Stomach (tissue), 4 donors: ENCODE results near the gene GIPC2.

Experiments
- EP300 ChIP-seq: sonication (generic); formaldehyde crosslinking; IDR thresholded peaks from one replicate; pipeline ENCODE4 v1.6.1; 2017; ENCODE audit warnings: antibody characterized with exemption
- POLR2A ChIP-seq, 4 donors: fragments of 450-650 bp; IDR thresholded peaks; one replicate each; pipeline ENCODE4 v1.6.1; 2016; ENCODE audit warnings: antibody characterized with exemption in 4 of 4, control low read depth in 2 of 4, mild to moderate bottlenecking in 1 of 4, moderate library complexity in 1 of 4
- POLR2AphosphoS5 ChIP-seq, 3 donors: sonication (generic); formaldehyde crosslinking; IDR thresholded peaks; one replicate each; pipeline ENCODE4 v1.6.1; 2016; ENCODE audit warnings: antibody characterized with exemption in 3 of 3
- TF ChIP-seq, protein P1 (sequence below), 7 experiments: fragments of 450-650 bp in 4 of 7; fragments of 200-600 bp in 3 of 7; sonication (generic) in 3 of 7; IDR thresholded peaks; one replicate each; pipeline ENCODE4 v1.5.1; 2016 to 2019; ENCODE audit warnings: antibody characterized with exemption in 7 of 7, control low read depth in 2 of 7, mild to moderate bottlenecking in 1 of 7

DNA sequence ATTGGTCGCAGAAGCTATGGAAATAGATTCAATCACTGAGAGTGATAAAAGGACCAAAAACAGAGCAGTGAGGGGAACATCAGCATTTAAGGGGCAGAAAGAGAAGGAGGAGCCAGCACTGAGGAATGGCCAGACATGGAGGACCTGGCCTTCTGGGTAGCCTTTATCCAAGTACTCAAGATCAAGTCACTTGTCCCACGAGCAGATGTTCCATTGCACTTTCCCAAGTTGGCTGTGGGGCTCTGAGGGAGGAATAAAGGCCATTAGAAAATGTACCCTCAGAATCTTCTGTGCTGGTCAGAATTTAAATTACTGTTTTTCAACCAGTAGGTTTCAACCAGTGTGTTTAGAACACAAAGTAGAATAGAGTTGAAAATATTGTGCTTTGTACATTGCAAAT lies 55.3 kb downstream of the GIPC2 start:
- no peak for TF ChIP-seq POLR2A (IDR thresholded peaks at IDR 0.05)
- no peak for TF ChIP-seq POLR2AphosphoS5 (IDR thresholded peaks at IDR 0.05)
- TF ChIP-seq, protein P1, sequence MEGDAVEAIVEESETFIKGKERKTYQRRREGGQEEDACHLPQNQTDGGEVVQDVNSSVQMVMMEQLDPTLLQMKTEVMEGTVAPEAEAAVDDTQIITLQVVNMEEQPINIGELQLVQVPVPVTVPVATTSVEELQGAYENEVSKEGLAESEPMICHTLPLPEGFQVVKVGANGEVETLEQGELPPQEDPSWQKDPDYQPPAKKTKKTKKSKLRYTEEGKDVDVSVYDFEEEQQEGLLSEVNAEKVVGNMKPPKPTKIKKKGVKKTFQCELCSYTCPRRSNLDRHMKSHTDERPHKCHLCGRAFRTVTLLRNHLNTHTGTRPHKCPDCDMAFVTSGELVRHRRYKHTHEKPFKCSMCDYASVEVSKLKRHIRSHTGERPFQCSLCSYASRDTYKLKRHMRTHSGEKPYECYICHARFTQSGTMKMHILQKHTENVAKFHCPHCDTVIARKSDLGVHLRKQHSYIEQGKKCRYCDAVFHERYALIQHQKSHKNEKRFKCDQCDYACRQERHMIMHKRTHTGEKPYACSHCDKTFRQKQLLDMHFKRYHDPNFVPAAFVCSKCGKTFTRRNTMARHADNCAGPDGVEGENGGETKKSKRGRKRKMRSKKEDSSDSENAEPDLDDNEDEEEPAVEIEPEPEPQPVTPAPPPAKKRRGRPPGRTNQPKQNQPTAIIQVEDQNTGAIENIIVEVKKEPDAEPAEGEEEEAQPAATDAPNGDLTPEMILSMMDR (IDR thresholded peaks at IDR 0.05): no peak
- TF ChIP-seq EP300: no peak
